Medulla oblongata (tissue), 1 donor: ENCODE measurements around the gene TCEANC2.

ENCODE experiments used
- DNase-seq: peaks from one replicate; pipeline ENCODE4 v3.0.0-alpha.2; 2015; ENCODE audit errors: extremely low spot score

The TCEANC2 gene

GRCh38 chr1:54114001-54114400 lies 60.6 kb downstream of the TCEANC2 start:
- DNase-seq = no peak

- no peak for DNase-seq
Measured at GRCh38 chr1:54114955-54115354, 61.5 kb downstream of the TCEANC2 start.

GRCh38 chr1:54115520-54115919 lies 62.1 kb downstream of the TCEANC2 start:
- no peak for DNase-seq

- peak; percentile 72 for DNase-seq
Measured at GRCh38 chr1:54117815-54118563, 64.6 kb downstream of the TCEANC2 start.

GRCh38 chr1:54118704-54119103 lies 65.3 kb downstream of the TCEANC2 start:
- no peak for DNase-seq

- DNase-seq = no peak
Measured at GRCh38 chr1:54120018-54120697, 66.8 kb downstream of the TCEANC2 start.

- DNase-seq = peak; percentile 7
Measured at GRCh38 chr1:54120698-54121481, 67.5 kb downstream of the TCEANC2 start.

- peak; percentile 76 for DNase-seq
Measured at GRCh38 chr1:54121482-54122134, 68.2 kb downstream of the TCEANC2 start.

GRCh38 chr1:54122135-54122751 lies 68.8 kb downstream of the TCEANC2 start:
- DNase-seq = no peak

GRCh38 chr1:54122992-54123391 lies 69.6 kb downstream of the TCEANC2 start:
- DNase-seq = no peak

- DNase-seq = no peak
Measured at GRCh38 chr1:54124472-54124871, 71.1 kb downstream of the TCEANC2 start.

GRCh38 chr1:54124906-54125305 lies 71.5 kb downstream of the TCEANC2 start:
- no peak for DNase-seq

- DNase-seq = peak; percentile 38
Measured at GRCh38 chr1:54125386-54126070, 72.1 kb downstream of the TCEANC2 start.

GRCh38 chr1:54126271-54126815 lies 72.9 kb downstream of the TCEANC2 start:
- DNase-seq = no peak

- DNase-seq = no peak
Measured at GRCh38 chr1:54127594-54128300, 74.3 kb downstream of the TCEANC2 start.

- no peak for DNase-seq
Measured at GRCh38 chr1:54129858-54130257, 76.5 kb downstream of the TCEANC2 start.

GRCh38 chr1:54131419-54131818 lies 78.0 kb downstream of the TCEANC2 start:
- no peak for DNase-seq

- DNase-seq = no peak
Measured at GRCh38 chr1:54132495-54132894, 79.1 kb downstream of the TCEANC2 start.

- DNase-seq = no peak
Measured at GRCh38 chr1:54134295-54134694, 80.9 kb downstream of the TCEANC2 start.
